ENCODE measurements around the gene FGF8. TPM values are rescaled to one million over a fixed set of nuclear protein-coding genes. Genes with fewer than 3 reads are reported as not detected.
"Not testable (repeated sequence)": the region's sequence is repeated elsewhere in the genome, so short reads cannot be mapped to it uniquely, and the experiment has no call there.

Gene FGF8
- total RNA-seq, 1 donor: not detected

GRCh38 chr10:101797403-101798059 is 21.6 kb upstream of the FGF8 start:
- no peak for TF ChIP-seq CTCF (IDR thresholded peaks at IDR 0.05; ENCODE audit: insufficient read depth, low read length)
- no peak overlapping the region for H3K4me3 ChIP-seq (ENCODE audit: low read depth, low read length)
- DNase-seq (ENCODE audit: low read depth): no peak

DNA sequence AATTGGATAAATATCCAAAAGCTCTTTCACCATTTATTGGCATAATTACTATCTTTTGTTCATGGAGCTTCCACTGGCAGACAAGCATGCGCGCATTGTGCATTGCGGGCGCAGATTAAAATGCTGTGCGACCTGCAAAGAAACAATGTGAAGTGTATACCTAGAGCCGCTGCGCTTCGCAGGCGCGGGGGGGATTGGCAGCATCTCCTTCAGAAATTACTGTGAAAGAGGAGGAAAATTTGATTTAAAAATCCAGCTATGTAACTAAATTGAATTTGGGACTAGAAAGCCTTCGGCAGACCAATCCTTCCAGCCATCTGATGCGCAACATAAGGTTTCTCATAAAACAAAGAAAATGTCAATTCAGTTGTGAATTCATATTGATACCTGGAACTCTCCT is 17.6 kb upstream of the FGF8 start:
- no peak overlapping the region for H3K4me3 ChIP-seq (ENCODE audit: low read depth, low read length)
- TF ChIP-seq CTCF (IDR thresholded peaks at IDR 0.05; ENCODE audit: insufficient read depth, low read length): no peak
- no peak for DNase-seq (ENCODE audit: low read depth)

DNA sequence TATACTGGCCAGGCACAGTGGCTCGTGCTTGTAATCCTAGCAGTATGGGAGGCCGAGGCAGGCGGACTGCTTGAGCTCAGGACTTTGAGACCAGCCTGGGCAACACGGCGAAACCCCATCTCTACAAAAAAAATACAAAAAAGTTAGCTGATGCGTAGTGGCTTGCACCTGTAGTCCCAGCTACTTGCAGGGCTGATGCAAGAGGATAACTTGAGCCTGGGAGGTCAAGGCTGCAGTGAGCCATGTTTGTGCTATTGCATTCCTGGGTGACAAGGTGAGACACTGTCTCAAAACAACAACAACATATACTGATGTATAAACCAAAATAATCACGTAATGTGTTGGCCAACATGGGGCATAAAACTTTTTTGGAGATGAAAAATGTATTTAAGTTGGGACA is 13.8 kb upstream of the FGF8 start:
- no peak for TF ChIP-seq CTCF (IDR thresholded peaks at IDR 0.05; ENCODE audit: insufficient read depth, low read length)
- no peak for DNase-seq (ENCODE audit: low read depth)
- H3K4me3 ChIP-seq (ENCODE audit: low read depth, low read length): no peak overlapping the region

DNA sequence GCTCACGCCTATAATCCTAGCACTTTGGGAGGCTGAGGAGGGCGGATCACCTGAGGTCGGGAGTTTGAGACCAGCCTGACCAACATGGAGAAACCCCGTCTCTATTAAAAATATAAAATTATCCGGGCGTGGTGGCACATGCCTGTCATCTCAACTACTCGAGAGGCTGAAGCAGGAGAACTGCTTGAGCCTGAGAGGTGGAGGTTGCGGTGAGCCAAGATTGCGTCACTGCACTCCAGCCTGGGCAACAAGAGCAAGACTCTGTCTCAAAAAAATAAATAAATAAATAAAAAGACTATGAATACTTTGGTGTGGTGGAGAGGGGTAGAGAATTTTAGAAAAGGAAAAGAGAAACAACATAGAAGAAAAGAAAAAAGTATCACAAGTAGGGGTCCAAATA is 13.3 kb upstream of the FGF8 start:
- not testable (repeated sequence) for DNase-seq (ENCODE audit: low read depth); H3K4me3 ChIP-seq (ENCODE audit: low read depth, low read length)

- DNase-seq (ENCODE audit: low read depth): no peak
- no peak overlapping the region for H3K4me3 ChIP-seq (ENCODE audit: low read depth, low read length)
- TF ChIP-seq CTCF (IDR thresholded peaks at IDR 0.05; ENCODE audit: insufficient read depth, low read length): no peak
These were observed 9.9 kb upstream of the FGF8 start for GRCh38 chr10:101785801-101786200.

- no peak overlapping the region for H3K4me3 ChIP-seq (ENCODE audit: low read depth, low read length)
- TF ChIP-seq CTCF (IDR thresholded peaks at IDR 0.05; ENCODE audit: insufficient read depth, low read length): no peak
- no peak for DNase-seq (ENCODE audit: low read depth)
These were observed 8.6 kb upstream of the FGF8 start for GRCh38 chr10:101784558-101784957.

DNA sequence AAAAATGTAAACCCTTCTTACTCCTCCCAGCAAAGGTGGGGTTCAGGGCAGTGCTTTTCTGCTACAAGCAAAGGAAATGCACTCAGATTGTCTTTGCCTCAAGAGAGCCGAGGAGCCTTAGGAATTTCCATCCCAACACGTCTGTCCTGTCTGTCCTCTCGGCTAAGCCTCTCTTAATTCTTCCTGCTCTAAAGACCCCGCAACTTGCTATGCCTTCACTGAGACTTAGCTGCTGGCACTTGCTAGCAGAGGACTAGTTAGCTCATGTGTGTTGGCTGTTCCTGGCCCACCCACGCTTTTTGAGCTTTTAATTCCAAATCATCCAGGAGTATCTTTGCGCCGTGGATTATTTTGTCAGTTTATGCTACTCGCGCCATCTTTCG is 7.8 kb upstream of the FGF8 start:
- TF ChIP-seq CTCF (IDR thresholded peaks at IDR 0.05; ENCODE audit: insufficient read depth, low read length): no peak
- H3K4me3 ChIP-seq (ENCODE audit: low read depth, low read length): peak overlapping the region; percentile 88
- no peak for DNase-seq (ENCODE audit: low read depth)

All from fibroblast of the aortic adventitia (primary cell).